Erythroblast (primary cell): ENCODE measurements around the gene NFS1.

ENCODE experiments used
- GATA1 ChIP-seq: IDR thresholded peaks from 2 replicates; pipeline ENCODE4 v1.6.1; 2011; ENCODE audit warnings: low read depth, mild to moderate bottlenecking, control low read depth, low read length, moderate library complexity
- POLR2A ChIP-seq: IDR thresholded peaks from 2 replicates; pipeline ENCODE4 v1.6.1; 2011; ENCODE audit warnings: mild to moderate bottlenecking, low read length

DNA sequence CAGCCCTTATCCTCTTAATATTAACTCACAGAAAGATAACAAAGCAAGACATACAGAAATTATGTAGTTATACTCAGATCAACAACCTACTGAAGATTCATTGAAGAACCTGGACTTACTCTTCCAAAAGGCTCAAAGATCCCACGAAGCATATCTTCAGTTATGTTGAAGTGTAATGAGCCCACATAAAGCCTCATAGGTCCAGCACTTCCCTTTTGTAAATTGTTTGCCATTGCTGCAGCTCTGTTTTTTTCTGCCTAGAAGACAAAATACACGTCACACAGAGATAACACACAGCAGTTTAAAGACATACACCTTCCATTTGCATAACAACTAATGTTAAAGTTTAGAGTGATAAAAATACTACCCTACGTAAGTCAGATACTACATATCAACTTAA is 22.5 kb upstream of the NFS1 start:
- TF ChIP-seq POLR2A = no peak
- TF ChIP-seq GATA1 = no peak
